ENCODE data around the gene PLCH1.
A peak's percentile ranks its signal among the peaks of the same experiment; 100 is the strongest.

- no peak for TF ChIP-seq EZH2 (IDR thresholded peaks at IDR 0.05; ENCODE audit: borderline replicate concordance, low read depth, low read length, poor library complexity, severe bottlenecking)
- peak; percentile 92 for TF ChIP-seq CTCF (conservative IDR thresholded peaks at IDR 0.05; ENCODE audit: low read depth, low read length)
Observed at GRCh38 chr3:155382396-155383042, 362.4 kb downstream of the PLCH1 start.

All from A673 (cell line).